ENCODE measurements around the gene DYNC2I2.

GRCh38 chr9:128689293-128689774 lies 32.7 kb upstream of the DYNC2I2 start:
- TF ChIP-seq POLR2AphosphoS5 (IDR thresholded peaks at IDR 0.05; ENCODE audit: low read depth), result no peak
- no peak for TF ChIP-seq EZH2 (IDR thresholded peaks at IDR 0.05; ENCODE audit: low read depth, unreplicated experiment)
- no peak for TF ChIP-seq CTCF (conservative IDR thresholded peaks at IDR 0.05; ENCODE audit: low read depth in 2 of 2)
- TF ChIP-seq JUNB (IDR thresholded peaks at IDR 0.05; ENCODE audit: unreplicated experiment), result no peak
- TF ChIP-seq CREB1 (CRISPR knock-in tag; IDR thresholded peaks at IDR 0.05; ENCODE audit: low read depth), result no peak
- TF ChIP-seq ZNF114 (CRISPR knock-in tag; IDR thresholded peaks at IDR 0.05), result no peak
- TF ChIP-seq ZNF331 (CRISPR knock-in tag; IDR thresholded peaks at IDR 0.05; ENCODE audit: low read depth), result no peak
- TF ChIP-seq REST (IDR thresholded peaks at IDR 0.05; ENCODE audit: unreplicated experiment), result no peak
- TF ChIP-seq ETS1 (IDR thresholded peaks at IDR 0.05), result no peak
- no peak for TF ChIP-seq EZH2phosphoT487 (IDR thresholded peaks at IDR 0.05; ENCODE audit: unreplicated experiment)
- no peak for TF ChIP-seq STAT1 (IDR thresholded peaks at IDR 0.05; ENCODE audit: unreplicated experiment)
- no peak for TF ChIP-seq NANOG (IDR thresholded peaks at IDR 0.05; ENCODE audit: borderline replicate concordance)
